ENCODE results near the gene TRRAP. TPM values are rescaled to one million over a fixed set of nuclear protein-coding genes. Genes with fewer than 3 reads are reported as not detected.

The TRRAP gene
- 1 to 10 TPM; 5.8 to 7.6 TPM for polyA plus RNA-seq

DNA sequence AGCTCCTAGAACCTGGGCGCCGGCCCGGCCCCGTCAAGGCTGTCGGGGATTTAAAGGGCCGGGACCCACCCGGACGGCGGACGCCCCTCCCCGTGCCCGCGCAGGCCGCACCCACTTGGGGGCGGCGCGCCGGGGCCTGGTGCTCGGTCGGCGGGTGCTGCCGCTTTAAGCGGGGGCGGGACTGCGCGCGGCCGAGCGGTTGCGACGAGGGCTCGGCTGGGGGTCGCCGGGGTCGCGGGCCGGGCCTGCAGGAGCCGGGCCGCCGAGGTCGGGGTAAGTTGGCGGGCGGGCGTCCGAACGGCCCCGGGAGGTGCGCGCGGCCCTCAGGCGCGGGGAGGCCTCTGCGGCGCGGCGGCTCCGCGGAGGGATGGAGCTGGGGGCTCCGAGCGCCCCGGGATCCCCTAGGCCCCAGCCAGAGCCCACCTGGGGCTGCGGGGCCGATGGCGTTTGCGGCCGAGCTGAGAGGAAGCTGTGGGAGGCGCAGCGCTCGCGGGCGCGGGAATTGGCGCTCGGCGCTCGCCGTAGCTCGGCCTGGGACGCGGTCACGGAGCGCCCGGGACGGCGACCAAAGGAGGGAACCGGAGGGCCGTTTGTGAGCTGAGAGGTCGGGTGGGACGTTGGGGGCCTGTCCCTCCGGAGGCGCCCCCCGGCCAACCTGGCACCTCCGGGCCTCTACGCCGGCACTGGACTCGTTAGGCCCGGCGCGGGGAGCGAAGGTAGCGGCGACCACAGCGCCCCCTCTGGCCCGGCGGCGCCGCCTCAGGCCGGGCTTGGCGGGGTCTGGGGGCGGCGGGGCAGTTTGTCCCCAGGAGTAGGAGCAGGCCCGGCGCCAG lies at the start of gene TRRAP:
Gene TRRAP (plus strand): TSS at position 168 of the 833 bp plus-strand sequence. CDS start 2,619 bp downstream, outside the sequence.
- H3K27me3 ChIP-seq (ENCODE audit: control insufficient read depth in 1 of 2, insufficient read depth in 2 of 2, low read length in 2 of 2), result no peaks in the 10 kb centered on the region
- peak within 1 kb of the TSS; percentile 89 to 99 for H3K4me3 ChIP-seq (ENCODE audit: low read depth in 1 of 2, low read length in 2 of 2)
- 0 to 1% methylated on average over 92 to 113 of the region's 113 CpGs for WGBS, 2 donors
- peaks cover 0 to 5% of the 10 kb centered on the region in 2 donors for H3K36me3 ChIP-seq (ENCODE audit: control insufficient read depth in 2 of 2, insufficient read depth in 2 of 2, low read length in 1 of 2)
- H3K27ac ChIP-seq (ENCODE audit: low read depth in 2 of 2, low read length in 1 of 2), result peak within 1 kb of the TSS; percentile 89 to 90
- H3K9me3 ChIP-seq (ENCODE audit: control insufficient read depth in 2 of 2, insufficient read depth in 1 of 2, low read depth in 1 of 2, low read length in 1 of 2), result no peaks in the 10 kb centered on the region
- peaks cover 3 to 6% of the 10 kb centered on the region in 2 donors for H3K4me1 ChIP-seq (ENCODE audit: control insufficient read depth in 2 of 2, insufficient read depth in 2 of 2, low read length in 1 of 2)

GRCh38 chr7:98830972-98831548 lies 47.3 kb upstream of the TRRAP start:
- Histone ChIP-seq H3K4me1 (ENCODE audit: control insufficient read depth in 2 of 2, insufficient read depth in 2 of 2, low read length in 1 of 2) (peaks cover 5 to 7% of the 10 kb centered on the region in 2 donors), H3K27me3 (ENCODE audit: control insufficient read depth in 1 of 2, insufficient read depth in 2 of 2, low read length in 2 of 2) (no peaks in the 10 kb centered on the region), H3K4me3 (ENCODE audit: low read depth in 1 of 2, low read length in 2 of 2) (no peak overlapping the region), H3K9me3 (ENCODE audit: control insufficient read depth in 2 of 2, insufficient read depth in 1 of 2, low read depth in 1 of 2, low read length in 1 of 2) (no peaks in the 10 kb centered on the region), H3K27ac (ENCODE audit: low read depth in 2 of 2, low read length in 1 of 2) (no peak overlapping the region), H3K36me3 (ENCODE audit: control insufficient read depth in 2 of 2, insufficient read depth in 2 of 2, low read length in 1 of 2) (no peaks in the 10 kb centered on the region)
- WGBS, 2 donors, result 66 to 73% methylated on average over 2 of the region's 2 CpGs

DNA sequence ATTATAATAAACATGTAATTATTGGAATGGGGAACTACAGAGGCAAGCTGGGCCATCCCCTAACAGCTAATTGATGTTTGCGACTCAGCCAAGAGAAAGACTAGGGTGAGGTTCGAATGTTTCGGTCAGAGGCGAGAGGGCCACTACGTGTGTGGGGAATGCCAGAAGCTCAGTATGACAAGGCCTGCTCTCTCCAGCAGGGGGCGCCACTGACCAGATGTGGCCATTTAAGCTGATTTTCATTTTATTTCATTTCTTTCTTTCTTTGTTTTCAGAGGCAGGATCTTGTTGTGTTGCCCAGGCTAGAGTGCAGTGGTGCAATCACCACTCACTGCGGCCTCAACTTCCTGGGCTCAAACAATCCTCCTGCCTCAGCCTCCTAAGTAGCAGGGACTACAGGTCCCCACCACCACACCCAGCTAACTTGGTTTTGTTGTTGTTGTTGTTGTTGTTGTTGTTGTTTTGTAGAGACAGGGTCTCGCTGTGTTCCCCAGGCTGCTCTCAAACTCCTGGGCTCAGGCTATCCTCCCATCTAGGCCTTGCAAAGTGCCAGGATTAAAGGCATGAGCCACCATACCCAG lies 46.6 kb upstream of the TRRAP start:
- peaks cover under 1 to 2% of the 10 kb centered on the region in 2 donors for H3K4me1 ChIP-seq (ENCODE audit: control insufficient read depth in 2 of 2, insufficient read depth in 2 of 2, low read length in 1 of 2)
- no peaks in the 10 kb centered on the region for H3K27me3 ChIP-seq (ENCODE audit: control insufficient read depth in 1 of 2, insufficient read depth in 2 of 2, low read length in 2 of 2)

GRCh38 chr7:98833022-98833421 lies 45.3 kb upstream of the TRRAP start:
- no peaks in the 10 kb centered on the region for H3K27me3 ChIP-seq (ENCODE audit: control insufficient read depth in 1 of 2, insufficient read depth in 2 of 2, low read length in 2 of 2)
- no peaks in the 10 kb centered on the region for H3K4me1 ChIP-seq (ENCODE audit: control insufficient read depth in 2 of 2, insufficient read depth in 2 of 2, low read length in 1 of 2)
- H3K9me3 ChIP-seq (ENCODE audit: control insufficient read depth in 2 of 2, insufficient read depth in 1 of 2, low read depth in 1 of 2, low read length in 1 of 2), result no peaks in the 10 kb centered on the region
- 88 to 92% methylated on average over 2 of the region's 2 CpGs for WGBS, 2 donors
- no peaks in the 10 kb centered on the region for H3K36me3 ChIP-seq (ENCODE audit: control insufficient read depth in 2 of 2, insufficient read depth in 2 of 2, low read length in 1 of 2)
- H3K4me3 ChIP-seq (ENCODE audit: low read depth in 1 of 2, low read length in 2 of 2), result no peak overlapping the region
- H3K27ac ChIP-seq (ENCODE audit: low read depth in 2 of 2, low read length in 1 of 2), result no peak overlapping the region

More for the DNA sequence above, 46.6 kb upstream of the TRRAP start:
- Histone ChIP-seq H3K27ac (ENCODE audit: low read depth in 2 of 2, low read length in 1 of 2) (no peak overlapping the region), H3K4me3 (ENCODE audit: low read depth in 1 of 2, low read length in 2 of 2) (no peak overlapping the region), H3K9me3 (ENCODE audit: control insufficient read depth in 2 of 2, insufficient read depth in 1 of 2, low read depth in 1 of 2, low read length in 1 of 2) (no peaks in the 10 kb centered on the region), H3K36me3 (ENCODE audit: control insufficient read depth in 2 of 2, insufficient read depth in 2 of 2, low read length in 1 of 2) (no peaks in the 10 kb centered on the region)
- WGBS, 2 donors, result 77 to 81% methylated on average over 8 of the region's 8 CpGs

DNA sequence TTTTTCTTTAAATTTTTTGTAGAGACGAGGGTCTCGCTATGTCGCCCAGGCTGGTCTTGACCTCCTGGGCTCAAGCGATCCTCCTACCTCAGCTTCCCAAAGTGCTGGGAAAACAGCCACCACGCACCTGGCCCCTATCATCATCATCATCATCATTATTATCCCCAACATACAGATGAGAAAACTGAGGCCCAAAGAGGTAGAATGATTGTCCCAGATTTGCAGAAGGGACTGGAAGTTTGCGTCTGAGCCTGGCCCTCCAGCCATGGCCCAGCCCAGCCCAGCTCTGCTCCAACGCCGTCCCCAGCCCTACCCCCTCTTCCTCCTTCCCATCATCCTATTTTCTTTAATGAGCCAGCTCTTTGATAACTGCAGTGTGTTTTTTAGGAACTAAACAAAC lies 43.4 kb upstream of the TRRAP start:
- Histone ChIP-seq H3K36me3 (ENCODE audit: control insufficient read depth in 2 of 2, insufficient read depth in 2 of 2, low read length in 1 of 2) (no peaks in the 10 kb centered on the region), H3K27ac (ENCODE audit: low read depth in 2 of 2, low read length in 1 of 2) (no peak overlapping the region), H3K27me3 (ENCODE audit: control insufficient read depth in 1 of 2, insufficient read depth in 2 of 2, low read length in 2 of 2) (no peaks in the 10 kb centered on the region), H3K4me3 (ENCODE audit: low read depth in 1 of 2, low read length in 2 of 2) (no peak overlapping the region), H3K4me1 (ENCODE audit: control insufficient read depth in 2 of 2, insufficient read depth in 2 of 2, low read length in 1 of 2) (no peaks in the 10 kb centered on the region), H3K9me3 (ENCODE audit: control insufficient read depth in 2 of 2, insufficient read depth in 1 of 2, low read depth in 1 of 2, low read length in 1 of 2) (no peaks in the 10 kb centered on the region)
- WGBS, 2 donors, result 69 to 78% methylated on average over 8 of the region's 8 CpGs

- Histone ChIP-seq H3K4me3 (ENCODE audit: low read depth in 1 of 2, low read length in 2 of 2) (no peak overlapping the region), H3K36me3 (ENCODE audit: control insufficient read depth in 2 of 2, insufficient read depth in 2 of 2, low read length in 1 of 2) (no peaks in the 10 kb centered on the region), H3K4me1 (ENCODE audit: control insufficient read depth in 2 of 2, insufficient read depth in 2 of 2, low read length in 1 of 2) (no peaks in the 10 kb centered on the region), H3K9me3 (ENCODE audit: control insufficient read depth in 2 of 2, insufficient read depth in 1 of 2, low read depth in 1 of 2, low read length in 1 of 2) (no peaks in the 10 kb centered on the region), H3K27me3 (ENCODE audit: control insufficient read depth in 1 of 2, insufficient read depth in 2 of 2, low read length in 2 of 2) (no peaks in the 10 kb centered on the region), H3K27ac (ENCODE audit: low read depth in 2 of 2, low read length in 1 of 2) (no peak overlapping the region)
- WGBS, 2 donors, result 21 to 30% methylated on average over 10 of the region's 10 CpGs
These were observed 41.3 kb upstream of the TRRAP start for GRCh38 chr7:98836811-98837629.

- Histone ChIP-seq H3K4me1 (ENCODE audit: control insufficient read depth in 2 of 2, insufficient read depth in 2 of 2, low read length in 1 of 2) (no peaks in the 10 kb centered on the region), H3K9me3 (ENCODE audit: control insufficient read depth in 2 of 2, insufficient read depth in 1 of 2, low read depth in 1 of 2, low read length in 1 of 2) (no peaks in the 10 kb centered on the region), H3K27ac (ENCODE audit: low read depth in 2 of 2, low read length in 1 of 2) (no peak overlapping the region), H3K4me3 (ENCODE audit: low read depth in 1 of 2, low read length in 2 of 2) (no peak overlapping the region), H3K36me3 (ENCODE audit: control insufficient read depth in 2 of 2, insufficient read depth in 2 of 2, low read length in 1 of 2) (no peaks in the 10 kb centered on the region), H3K27me3 (ENCODE audit: control insufficient read depth in 1 of 2, insufficient read depth in 2 of 2, low read length in 2 of 2) (no peaks in the 10 kb centered on the region)
- 61 to 65% methylated on average over 5 of the region's 5 CpGs for WGBS, 2 donors
These were observed 40.7 kb upstream of the TRRAP start for GRCh38 chr7:98837630-98837972.

DNA sequence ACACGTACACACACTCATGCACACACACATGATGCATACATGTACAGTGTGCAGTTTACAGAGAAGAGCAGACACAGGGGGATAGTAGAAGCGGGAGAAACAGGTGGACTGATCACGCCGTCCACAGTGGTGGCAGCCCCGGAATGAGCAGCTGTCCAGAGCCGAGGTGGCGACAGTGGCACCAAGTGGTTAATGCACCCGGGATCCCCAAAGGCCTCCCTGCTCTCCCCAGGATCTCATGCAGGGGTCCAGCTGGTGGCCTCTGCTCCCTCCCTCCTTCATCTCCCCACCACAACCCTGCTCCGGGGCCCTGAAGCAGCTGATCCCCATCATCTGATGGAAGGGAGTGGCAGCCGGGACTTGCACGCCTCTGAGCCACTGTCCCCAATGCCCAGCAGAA lies 38.2 kb upstream of the TRRAP start:
- no peaks in the 10 kb centered on the region for H3K4me1 ChIP-seq (ENCODE audit: control insufficient read depth in 2 of 2, insufficient read depth in 2 of 2, low read length in 1 of 2)
- 70 to 80% methylated on average over 11 of the region's 11 CpGs for WGBS, 2 donors
- no peaks in the 10 kb centered on the region for H3K27me3 ChIP-seq (ENCODE audit: control insufficient read depth in 1 of 2, insufficient read depth in 2 of 2, low read length in 2 of 2)
- no peaks in the 10 kb centered on the region for H3K9me3 ChIP-seq (ENCODE audit: control insufficient read depth in 2 of 2, insufficient read depth in 1 of 2, low read depth in 1 of 2, low read length in 1 of 2)
- H3K4me3 ChIP-seq (ENCODE audit: low read depth in 1 of 2, low read length in 2 of 2), result no peak overlapping the region
- H3K36me3 ChIP-seq (ENCODE audit: control insufficient read depth in 2 of 2, insufficient read depth in 2 of 2, low read length in 1 of 2), result no peaks in the 10 kb centered on the region
- H3K27ac ChIP-seq (ENCODE audit: low read depth in 2 of 2, low read length in 1 of 2), result no peak overlapping the region

- H3K27ac ChIP-seq (ENCODE audit: low read depth in 2 of 2, low read length in 1 of 2), result no peak overlapping the region
- no peak overlapping the region for H3K4me3 ChIP-seq (ENCODE audit: low read depth in 1 of 2, low read length in 2 of 2)
- no peaks in the 10 kb centered on the region for H3K27me3 ChIP-seq (ENCODE audit: control insufficient read depth in 1 of 2, insufficient read depth in 2 of 2, low read length in 2 of 2)
- H3K36me3 ChIP-seq (ENCODE audit: control insufficient read depth in 2 of 2, insufficient read depth in 2 of 2, low read length in 1 of 2), result no peaks in the 10 kb centered on the region
- WGBS, 2 donors, result 46 to 47% methylated on average over 4 of the region's 4 CpGs
- H3K9me3 ChIP-seq (ENCODE audit: control insufficient read depth in 2 of 2, insufficient read depth in 1 of 2, low read depth in 1 of 2, low read length in 1 of 2), result no peaks in the 10 kb centered on the region
- H3K4me1 ChIP-seq (ENCODE audit: control insufficient read depth in 2 of 2, insufficient read depth in 2 of 2, low read length in 1 of 2), result no peaks in the 10 kb centered on the region
These were observed 37.6 kb upstream of the TRRAP start for GRCh38 chr7:98840722-98841121.
